Stimulated activated naive CD4-positive, alpha-beta T cell (primary cell): Measurements from ENCODE around the gene WDR46.
"Not testable (repeated sequence)": the region's sequence is repeated elsewhere in the genome, so short reads cannot be mapped to it uniquely, and the experiment has no call there.

Source experiments
- DNase-seq, 6 experiments: peaks; one replicate each; lab custom pipeline; 2025; lab: John Stamatoyannopoulos, UW

The WDR46 gene

GRCh38 chr6:33288141-33288920 is 708 bp downstream of the WDR46 start:
- DNase-seq, result no peak

DNA sequence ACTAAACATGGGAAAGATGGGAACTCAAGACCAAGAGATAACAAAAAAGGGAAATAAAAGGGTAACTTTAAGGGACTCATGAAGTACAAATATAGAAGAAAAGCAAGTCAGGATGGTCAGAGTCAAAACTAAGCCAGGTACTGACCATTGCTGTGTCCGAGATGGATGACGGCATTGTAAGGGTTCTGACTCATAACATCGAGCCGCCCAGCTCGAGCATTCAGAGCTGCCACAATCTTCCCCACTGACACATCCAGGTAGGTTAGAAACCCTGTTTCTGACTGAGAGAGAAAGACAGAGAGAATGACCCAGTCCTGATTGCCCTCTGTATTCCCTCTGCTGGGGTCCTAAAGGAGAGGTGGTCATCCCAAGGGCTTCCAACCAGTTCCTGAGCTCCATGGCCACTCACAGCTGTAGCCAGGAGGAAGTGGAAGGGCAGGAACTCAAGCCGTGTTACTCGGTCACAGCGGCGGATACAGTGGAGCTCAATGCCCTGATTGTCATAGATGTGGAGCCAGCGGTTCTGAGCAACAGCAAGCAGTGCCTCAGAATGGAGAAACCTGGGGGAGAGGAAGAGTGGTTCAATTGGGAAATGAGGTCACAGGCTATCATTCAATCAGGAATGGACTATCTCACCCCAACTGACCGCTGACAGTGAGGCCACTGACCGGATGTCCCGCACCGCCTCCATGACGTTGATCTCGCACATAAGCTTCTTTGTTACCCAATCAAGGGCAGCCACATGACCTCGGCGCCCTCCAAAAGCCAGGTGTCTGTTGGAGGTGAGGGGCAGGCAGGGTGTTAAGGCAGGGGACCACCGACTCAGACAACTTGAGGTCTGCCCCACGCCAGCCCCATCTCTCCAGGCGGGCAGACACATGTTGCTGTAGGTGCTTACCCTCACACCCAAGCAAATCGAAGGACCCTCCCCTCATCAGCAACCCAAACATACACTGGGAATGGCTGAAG is 1.8 kb downstream of the WDR46 start:
- DNase-seq, result no peak

GRCh38 chr6:33285214-33285613 is 3.8 kb downstream of the WDR46 start:
- DNase-seq, result not testable (repeated sequence)

DNA sequence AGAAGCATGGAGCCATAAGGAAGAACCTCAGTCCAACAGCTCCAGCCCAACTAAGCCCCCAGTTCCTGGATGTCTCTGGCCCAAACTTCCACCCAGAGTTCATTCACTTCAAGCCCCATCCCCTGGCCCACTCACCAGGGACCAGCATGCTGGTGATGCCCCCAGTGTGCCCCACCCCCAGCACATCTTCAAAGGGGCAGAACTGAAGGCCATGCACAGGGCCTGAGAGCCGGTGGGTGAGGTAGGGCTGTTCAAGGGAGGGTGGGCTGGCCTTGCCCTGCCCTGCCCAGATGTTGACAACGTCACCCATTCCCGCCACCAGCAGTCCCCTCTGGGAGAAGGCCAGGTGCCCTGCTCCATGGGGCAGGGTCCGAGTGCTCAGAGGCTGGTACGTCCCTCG is 8.5 kb downstream of the WDR46 start:
- DNase-seq, result no peak

DNA sequence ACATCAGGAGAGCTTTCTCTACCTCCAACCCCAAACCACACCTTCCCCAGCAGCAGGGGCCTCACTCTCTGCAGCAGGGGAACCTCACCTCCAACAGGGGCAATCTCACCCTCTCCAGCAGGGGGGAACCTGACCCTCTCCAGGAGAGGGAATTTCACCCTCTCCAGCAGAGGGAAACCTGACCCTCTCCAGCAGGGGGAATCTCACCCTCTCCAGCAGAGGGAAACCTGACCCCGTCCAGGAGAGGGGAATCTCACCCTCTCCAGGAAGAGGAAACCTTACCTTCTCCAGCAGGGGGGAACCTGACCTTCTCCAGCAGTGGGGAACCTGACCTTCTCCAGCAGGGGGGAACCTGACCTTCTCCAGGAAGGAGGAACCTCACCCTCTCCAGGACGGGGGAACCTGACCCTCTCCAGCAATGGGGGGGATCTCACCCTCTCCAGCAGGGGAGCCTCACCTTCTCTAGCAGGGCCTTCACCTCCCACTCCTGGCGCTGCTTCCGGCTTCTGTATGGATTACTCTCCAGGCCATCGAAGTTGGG is 9.0 kb downstream of the WDR46 start:
- DNase-seq, result peak in 2 of 6 experiments; percentile 11 to 12

- no peak for DNase-seq
Measured at GRCh38 chr6:33279257-33279695, 9.8 kb downstream of the WDR46 start.

DNA sequence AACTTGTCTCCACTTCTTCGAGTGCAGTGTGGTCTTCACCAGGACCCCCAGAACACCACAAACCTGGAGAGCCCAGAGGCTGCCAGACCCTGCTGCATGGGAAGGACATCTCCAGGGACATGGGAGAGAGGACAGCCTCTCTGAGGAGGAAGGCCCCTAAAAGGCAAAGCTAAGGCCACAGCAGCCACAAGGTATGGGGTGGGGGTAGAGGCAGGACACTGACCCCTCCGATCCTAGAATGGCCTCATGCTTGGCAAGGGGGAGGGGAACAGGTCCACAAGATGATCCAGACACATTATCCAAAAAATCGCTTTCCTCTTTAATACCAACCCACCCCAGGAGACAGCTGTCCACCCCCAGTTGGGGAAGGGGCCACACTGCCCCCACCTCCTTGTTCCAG is 10.2 kb downstream of the WDR46 start:
- no peak for DNase-seq

DNA sequence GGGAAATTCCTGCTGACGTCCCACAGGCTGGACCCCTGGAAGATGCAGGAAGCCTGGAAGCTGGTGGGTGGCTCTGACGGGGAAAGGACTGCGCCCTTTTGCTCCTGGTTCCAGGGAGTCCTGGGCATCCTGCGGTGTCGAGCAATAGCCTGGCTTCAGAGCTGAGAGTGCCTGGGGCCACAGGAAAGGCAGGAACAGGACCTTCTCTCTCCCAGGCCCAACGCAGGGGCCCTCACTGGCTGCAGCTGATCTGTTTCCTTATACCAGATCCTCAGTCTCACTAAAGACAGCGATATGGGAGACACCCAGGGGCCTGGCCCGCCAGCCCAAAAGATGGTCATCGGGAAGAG is 10.7 kb downstream of the WDR46 start:
- DNase-seq, result no peak

- peak in 2 of 6 experiments; percentile 16 to 41 for DNase-seq
Measured at GRCh38 chr6:33277663-33278391, 11.2 kb downstream of the WDR46 start.

DNA sequence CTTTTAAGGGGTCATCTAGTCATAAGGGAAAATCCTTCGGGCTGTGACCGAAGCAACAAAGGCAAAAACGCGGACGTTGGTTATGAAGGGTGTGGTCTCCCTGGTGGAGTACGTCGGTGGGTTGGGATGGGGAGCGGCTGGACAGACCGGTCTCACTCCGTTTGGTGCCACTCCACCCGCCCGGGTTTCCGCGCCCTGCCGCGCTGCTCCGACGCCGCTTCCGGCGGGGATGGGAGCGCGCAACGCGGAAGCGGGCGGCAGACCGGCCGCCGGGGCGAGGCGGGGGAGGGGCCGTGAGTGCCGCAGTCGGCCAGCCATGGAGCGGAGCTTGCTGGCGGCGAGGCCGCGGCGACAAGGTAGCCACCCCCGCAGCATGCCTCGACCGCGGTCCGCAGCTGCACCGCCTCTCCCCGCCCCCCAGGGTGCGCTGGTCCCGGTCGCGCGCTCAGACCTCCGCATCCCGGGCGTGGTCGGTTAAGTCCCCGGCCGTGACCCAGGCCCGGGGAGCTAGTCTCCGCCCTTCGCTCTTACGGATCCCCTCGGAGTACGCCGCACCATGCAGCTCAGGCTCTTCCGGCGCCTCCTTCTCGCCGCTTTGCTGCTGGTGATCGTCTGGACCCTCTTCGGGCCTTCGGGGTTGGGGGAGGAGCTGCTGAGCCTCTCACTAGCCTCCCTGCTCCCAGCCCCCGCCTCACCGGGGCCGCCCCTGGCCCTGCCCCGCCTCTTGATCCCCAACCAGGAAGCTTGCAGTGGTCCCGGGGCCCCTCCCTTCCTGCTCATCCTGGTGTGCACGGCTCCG is 12.0 kb downstream of the WDR46 start, which contains the start of gene B3GALT4:
Gene B3GALT4 (plus strand): TSS at position 260 of the 799 bp plus-strand sequence. CDS start 297 bp downstream, at position 557.
- peak; percentile 47 to 79 (median 71) for DNase-seq

DNA sequence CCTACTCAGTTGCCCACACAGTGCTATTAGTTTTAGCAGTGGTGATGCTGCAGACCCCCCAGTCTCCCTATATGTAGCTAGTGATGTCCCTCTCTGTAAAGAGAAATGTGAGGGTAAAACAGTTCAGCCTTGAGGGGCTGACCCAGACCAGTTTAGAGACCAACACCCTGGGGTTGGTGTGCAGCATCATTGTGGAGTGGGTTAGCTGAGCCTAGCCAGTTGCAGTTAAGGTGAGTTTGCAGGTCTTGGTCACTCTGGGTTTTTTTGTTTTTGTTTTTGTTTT is 12.5 kb downstream of the WDR46 start:
- DNase-seq, result no peak

- DNase-seq, result not testable (repeated sequence)
Measured at GRCh38 chr6:33275795-33276580, 13.1 kb downstream of the WDR46 start.

DNA sequence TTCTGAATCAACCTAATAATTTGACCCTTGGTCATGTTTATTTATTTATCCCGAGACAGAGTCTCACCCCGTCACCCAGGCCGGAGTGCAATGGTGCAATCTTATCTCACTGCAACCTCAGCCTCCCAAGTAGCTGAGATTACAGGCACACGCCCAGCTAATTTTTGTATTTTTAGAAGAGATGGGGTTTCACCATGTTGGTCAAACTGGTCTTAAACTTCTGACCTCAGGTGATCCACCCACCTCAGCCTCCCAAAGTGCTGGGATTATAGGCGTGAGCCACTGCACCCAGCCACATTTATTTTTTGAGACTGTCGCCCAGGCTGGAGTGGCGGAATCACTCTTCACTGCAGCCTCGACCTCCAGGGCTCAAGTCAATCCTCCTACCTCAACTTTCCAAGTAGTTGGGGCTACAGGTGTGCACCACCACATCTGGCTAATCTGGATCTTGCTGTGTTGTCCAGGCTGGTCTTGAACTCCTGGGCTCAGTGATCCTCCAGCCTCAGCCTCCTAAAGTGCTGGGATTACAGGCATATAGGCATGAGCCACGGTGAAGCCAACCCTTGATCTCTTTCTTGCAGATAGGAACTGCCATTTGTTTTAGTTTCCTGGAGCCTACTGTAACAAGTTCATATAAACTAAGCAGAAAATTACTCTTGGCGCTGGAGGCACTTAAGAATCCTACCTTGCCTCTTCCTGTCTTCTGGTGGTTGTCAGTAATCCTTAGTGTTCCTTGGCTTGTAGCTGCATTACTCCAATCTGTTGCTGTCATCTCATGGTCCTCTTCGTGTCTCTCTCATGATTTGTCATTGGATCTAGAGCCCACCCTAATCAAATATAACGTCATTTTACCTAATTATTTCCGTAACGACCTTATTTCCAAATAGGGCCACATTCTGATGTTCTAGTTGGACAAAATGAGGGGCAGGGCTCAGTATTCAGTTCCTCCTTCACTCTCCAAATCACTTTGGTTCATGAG is 14.8 kb downstream of the WDR46 start:
- DNase-seq, result no peak

DNA sequence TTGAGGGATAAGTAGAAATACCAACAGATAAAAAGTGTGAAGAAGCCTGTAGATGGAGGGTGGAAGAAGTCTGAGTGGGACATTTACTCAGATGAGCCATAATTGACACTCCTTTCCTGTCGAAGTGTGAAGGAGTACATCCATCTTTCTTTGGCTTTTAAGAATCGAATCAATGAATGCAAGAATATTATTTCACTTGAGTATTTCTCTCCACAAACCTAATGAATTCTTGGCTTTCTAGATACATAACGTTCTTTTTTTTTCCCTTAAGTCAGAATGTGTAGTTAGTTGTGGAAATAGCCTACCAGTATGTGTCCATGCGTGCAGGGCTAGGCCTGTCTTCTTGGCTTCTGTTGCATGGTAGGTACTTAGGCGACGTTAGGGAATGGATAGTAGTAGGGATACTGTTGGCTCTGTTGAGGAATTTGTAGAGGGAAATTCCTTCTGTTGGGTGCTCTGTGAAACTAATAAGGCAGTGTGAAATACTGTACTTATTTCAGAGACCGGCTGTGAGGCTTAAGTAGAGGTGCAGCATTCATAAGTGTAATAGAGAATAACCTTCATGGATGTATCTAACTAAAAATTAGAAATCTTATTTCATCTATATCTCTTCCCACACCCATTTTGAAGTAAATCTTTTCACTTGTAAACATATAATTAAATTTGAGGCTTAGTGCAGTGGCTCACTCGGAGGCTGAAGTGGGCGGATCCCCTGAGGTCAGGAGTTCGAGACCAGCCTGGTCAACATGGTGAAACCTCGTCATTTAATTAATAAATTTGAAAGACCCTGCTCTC is 15.7 kb downstream of the WDR46 start:
- no peak for DNase-seq

DNA sequence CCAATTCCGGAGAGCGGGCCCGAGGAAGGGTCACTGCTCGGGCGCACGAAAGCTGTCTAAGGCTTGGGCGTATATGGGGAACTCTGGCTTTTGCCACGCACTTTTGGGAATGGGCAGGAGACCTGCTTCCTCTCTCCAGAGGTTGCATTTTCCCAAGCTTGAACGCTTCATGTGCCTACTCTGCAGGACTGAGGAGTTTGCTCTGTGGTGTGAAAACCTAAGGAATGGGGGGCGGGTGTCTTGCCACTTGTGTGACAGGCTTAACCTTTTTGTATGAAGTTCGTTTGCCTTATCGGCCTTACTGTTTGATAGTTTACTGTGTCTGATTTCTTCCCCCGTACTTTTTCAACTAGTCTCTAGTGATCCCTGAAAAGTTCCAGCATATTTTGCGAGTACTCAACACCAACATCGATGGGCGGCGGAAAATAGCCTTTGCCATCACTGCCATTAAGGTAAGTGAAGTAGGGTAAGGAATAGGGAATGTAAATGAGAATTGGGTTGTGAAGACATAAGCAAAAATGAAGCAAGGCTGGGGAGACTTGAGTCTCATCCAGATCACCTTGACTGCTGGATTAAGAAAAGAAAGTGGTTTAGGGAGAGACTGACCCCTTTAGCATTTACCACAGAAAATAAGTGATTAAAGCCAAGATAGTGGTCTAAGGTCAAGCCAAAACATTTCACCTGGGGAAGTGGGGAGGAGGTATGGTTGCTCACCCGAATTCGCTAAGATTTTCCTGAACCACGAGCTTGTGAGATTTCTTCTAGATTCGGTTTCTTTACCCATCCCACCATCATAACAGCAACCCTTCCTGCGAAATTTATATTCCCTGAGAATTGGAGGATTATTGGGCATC is 16.5 kb downstream of the WDR46 start:
- peak in 1 of 6 experiments; percentile 29 for DNase-seq

DNA sequence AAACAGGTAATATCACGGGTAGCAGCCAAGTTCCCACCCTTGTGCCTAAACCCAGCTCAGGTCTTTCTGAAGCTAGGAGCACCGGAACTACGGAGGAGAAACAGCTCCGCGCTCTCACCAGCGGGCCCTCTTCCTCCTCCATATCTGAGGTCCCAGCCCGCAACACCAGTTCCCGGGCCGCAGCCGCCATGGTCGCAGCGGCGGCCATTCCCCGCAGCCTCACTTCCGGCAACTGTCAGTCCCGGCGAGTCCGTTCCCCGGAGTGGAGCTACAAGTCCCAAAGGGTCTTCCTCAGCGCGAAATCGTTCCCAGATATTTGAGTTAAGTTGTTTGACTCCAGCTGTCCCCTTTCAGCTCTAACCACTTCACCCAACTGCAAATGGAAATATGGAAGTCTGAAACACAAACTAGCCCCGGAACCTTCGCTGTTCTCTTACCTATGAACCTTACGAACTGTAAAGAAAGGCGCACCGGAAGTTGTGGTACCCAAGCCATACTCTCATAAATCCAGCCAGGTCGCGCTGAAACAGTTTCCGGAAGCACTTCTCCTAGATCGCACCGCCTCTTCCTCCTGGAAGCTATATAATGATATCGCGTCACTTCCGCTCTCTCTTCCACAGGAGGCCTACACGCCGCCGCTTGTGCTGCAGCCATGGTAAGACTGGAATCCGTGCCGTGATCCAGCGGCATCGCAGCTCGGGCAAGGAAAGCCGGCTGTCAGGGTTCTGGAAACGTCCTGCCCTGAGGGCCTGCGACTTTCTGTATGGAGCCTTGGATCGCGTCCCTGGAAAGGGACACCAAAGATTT is 17.4 kb downstream of the WDR46 start, which contains the start of the genes RPS18 and VPS52:
Gene RPS18 (plus strand): TSS at position 608 of the 807 bp plus-strand sequence. CDS start 45 bp downstream, at position 653.
Gene VPS52 (minus strand): TSS at position 409 of the 807 bp plus-strand sequence. CDS start 201 bp downstream, at position 208.
- DNase-seq, result peak; percentile 91 to 99 (median 93)
